CD4-positive, CD25-positive, alpha-beta regulatory T cell (primary cell): ENCODE data around the gene BACH2. TPM values are rescaled to one million over a fixed set of nuclear protein-coding genes. Genes with fewer than 3 reads are reported as not detected.

ENCODE experiments used
- ATAC-seq, 2 donors: fragments of 150-1000 bp; cut with Tn5 transposase; one replicate each; pipeline ENCODE4 v1.10.0; 2021; ENCODE audit warnings: low read depth in 2 of 2, moderate number of reproducible peaks in 2 of 2, moderate library complexity in 1 of 2
- DNase-seq, 3 donors: peaks; one replicate each; pipeline versions ENCODE4 v3.0.0 to v3.0.0-alpha.2; 2012 to 2022; ENCODE audit warnings: mixed read lengths in 1 of 3
- H3K27ac ChIP-seq: one replicate; pipeline ENCODE4 v1.7.0; 2013; ENCODE audit warnings: mild to moderate bottlenecking, low read length; ENCODE audit not compliant: insufficient read depth, poor library complexity, severe bottlenecking
- H3K27me3 ChIP-seq: one replicate; pipeline ENCODE4 v1.7.0; 2013; ENCODE audit warnings: low read length; ENCODE audit not compliant: control insufficient read depth, insufficient read depth
- H3K36me3 ChIP-seq: one replicate; pipeline ENCODE4 v1.7.0; 2013; ENCODE audit warnings: mild to moderate bottlenecking, low read length, moderate library complexity; ENCODE audit not compliant: control insufficient read depth, insufficient read depth
- H3K4me1 ChIP-seq: 2 replicates; pipeline ENCODE4 v1.7.0; 2013; ENCODE audit warnings: mild to moderate bottlenecking, low read length; ENCODE audit not compliant: insufficient read depth, control insufficient read depth, poor library complexity, severe bottlenecking
- H3K4me3 ChIP-seq: one replicate; pipeline ENCODE4 v1.7.0; 2013; ENCODE audit warnings: low read depth, mild to moderate bottlenecking, low read length, moderate library complexity
- H3K9me3 ChIP-seq, 2 experiments: 1 replicate in 1 of 2; 2 replicates in 1 of 2; pipeline ENCODE4 v1.7.0; 2013; ENCODE audit warnings: low read length in 2 of 2, mild to moderate bottlenecking in 1 of 2, moderate library complexity in 1 of 2; ENCODE audit not compliant: control insufficient read depth in 2 of 2
- H3K27ac Mint-ChIP-seq, 3 donors: one replicate each; pipeline ENCODE4 v1.8.0; 2020 to 2022; ENCODE audit warnings: mild to moderate bottlenecking in 3 of 3, mixed read lengths in 3 of 3, moderate library complexity in 2 of 3
- H3K27me3 Mint-ChIP-seq: one replicate; pipeline ENCODE4 v1.8.0; 2022; ENCODE audit warnings: mild to moderate bottlenecking, mixed read lengths
- H3K36me3 Mint-ChIP-seq: one replicate; pipeline ENCODE4 v1.8.0; 2020; ENCODE audit warnings: mixed read lengths
- H3K4me1 Mint-ChIP-seq, 4 donors: one replicate each; pipeline ENCODE4 v1.8.0; 2020 to 2022; ENCODE audit warnings: mixed read lengths in 4 of 4, mild to moderate bottlenecking in 1 of 4
- H3K4me3 Mint-ChIP-seq, 4 donors: one replicate each; pipeline ENCODE4 v1.8.0; 2020 to 2022; ENCODE audit warnings: mild to moderate bottlenecking in 4 of 4, mixed read lengths in 4 of 4, moderate library complexity in 3 of 4
- H3K9me3 Mint-ChIP-seq, 7 donors: one replicate each; pipeline ENCODE4 v1.8.0; 2020 to 2022; ENCODE audit warnings: mixed read lengths in 7 of 7, mild to moderate bottlenecking in 3 of 7, moderate library complexity in 2 of 7
- polyA plus RNA-seq, 4 donors: library from polyadenylated mRNA; unstranded; fragments of 300-500 nt; fragmentation: Illumina TruSeq; gene quantifications; one replicate each; pipeline ENCODE4 v1.2.3, GENCODE V29; 2021
- total RNA-seq: library from RNA; stranded (reverse); gene quantifications from one replicate; pipeline ENCODE4 v1.2.3, GENCODE V29; 2022

BACH2 gene
- total and polyA plus RNA-seq, 5 donors from 2014 or later: 3.8 to 51.3 (median 7.1) TPM

GRCh38 chr6:90000864-90001731 lies 295.5 kb downstream of the BACH2 start:
- Mint-ChIP-seq H3K4me3 (no peak overlapping the region), H3K9me3 (no peaks in the 10 kb centered on the region), H3K4me1 (peaks cover 0 to 18% (median 10%) of the 10 kb centered on the region in 4 donors), H3K36me3 (peaks cover 17% of the 10 kb centered on the region), H3K27me3 (no peaks in the 10 kb centered on the region), H3K27ac (no peak overlapping the region)
- no peak overlapping the region for H3K27ac ChIP-seq
- no peaks in the 10 kb centered on the region for H3K9me3 ChIP-seq
- no peak for ATAC-seq
- H3K27me3 ChIP-seq: no peaks in the 10 kb centered on the region
- peak in 1 of 3 donors; percentile 48 for DNase-seq
- no peak overlapping the region for H3K4me3 ChIP-seq
- H3K36me3 ChIP-seq: peaks cover under 1% of the 10 kb centered on the region
- no peaks in the 10 kb centered on the region for H3K4me1 ChIP-seq

GRCh38 chr6:89999945-90000825 lies 296.5 kb downstream of the BACH2 start:
- no peak overlapping the region for H3K4me3 Mint-ChIP-seq
- H3K27ac ChIP-seq: no peak overlapping the region
- H3K9me3 Mint-ChIP-seq: no peaks in the 10 kb centered on the region
- H3K36me3 ChIP-seq: no peaks in the 10 kb centered on the region
- no peaks in the 10 kb centered on the region for H3K27me3 Mint-ChIP-seq
- no peaks in the 10 kb centered on the region for H3K27me3 ChIP-seq
- H3K36me3 Mint-ChIP-seq: peaks cover 24% of the 10 kb centered on the region
- no peak overlapping the region for H3K4me3 ChIP-seq
- H3K4me1 ChIP-seq: no peaks in the 10 kb centered on the region
- no peaks in the 10 kb centered on the region for H3K9me3 ChIP-seq
- H3K4me1 Mint-ChIP-seq: peaks cover 0 to 19% (median 13%) of the 10 kb centered on the region in 4 donors
- DNase-seq: peak in 1 of 3 donors; percentile 31
- H3K27ac Mint-ChIP-seq: no peak overlapping the region
- no peak for ATAC-seq

GRCh38 chr6:89999154-89999553 lies 297.5 kb downstream of the BACH2 start:
- Mint-ChIP-seq H3K4me3 (no peak overlapping the region), H3K9me3 (no peaks in the 10 kb centered on the region), H3K4me1 (peaks cover 0 to 23% (median 14%) of the 10 kb centered on the region in 4 donors), H3K27me3 (no peaks in the 10 kb centered on the region), H3K36me3 (peaks cover 20% of the 10 kb centered on the region), H3K27ac (no peak overlapping the region)
- Histone ChIP-seq H3K9me3 (no peaks in the 10 kb centered on the region), H3K4me1 (no peaks in the 10 kb centered on the region), H3K36me3 (no peaks in the 10 kb centered on the region), H3K4me3 (no peak overlapping the region), H3K27ac (no peak overlapping the region), H3K27me3 (no peaks in the 10 kb centered on the region)
- DNase-seq (peak in 1 of 3 donors; percentile 63), ATAC-seq (no peak)

- H3K27me3 Mint-ChIP-seq: no peaks in the 10 kb centered on the region
- peak overlapping the region in 1 of 3 donors; percentile 35 for H3K27ac Mint-ChIP-seq
- DNase-seq: no peak
- no peak overlapping the region for H3K4me3 Mint-ChIP-seq
- no peak for ATAC-seq
- H3K9me3 Mint-ChIP-seq: no peaks in the 10 kb centered on the region
- Histone ChIP-seq H3K9me3 (no peaks in the 10 kb centered on the region), H3K27ac (no peak overlapping the region), H3K36me3 (no peaks in the 10 kb centered on the region), H3K4me1 (no peaks in the 10 kb centered on the region), H3K4me3 (no peak overlapping the region), H3K27me3 (no peaks in the 10 kb centered on the region)
- H3K4me1 Mint-ChIP-seq: peaks cover 0 to 28% (median 16%) of the 10 kb centered on the region in 4 donors
- H3K36me3 Mint-ChIP-seq: peaks cover 20% of the 10 kb centered on the region
Measured at GRCh38 chr6:89997456-89998445, 298.9 kb downstream of the BACH2 start.

- H3K36me3 Mint-ChIP-seq: peaks cover 20% of the 10 kb centered on the region
- no peak overlapping the region for H3K4me3 Mint-ChIP-seq
- H3K27ac Mint-ChIP-seq: no peak overlapping the region
- H3K27me3 ChIP-seq: no peaks in the 10 kb centered on the region
- no peak overlapping the region for H3K4me3 ChIP-seq
- no peak for DNase-seq
- H3K36me3 ChIP-seq: no peaks in the 10 kb centered on the region
- no peak overlapping the region for H3K27ac ChIP-seq
- ATAC-seq: no peak
- no peaks in the 10 kb centered on the region for H3K4me1 ChIP-seq
- H3K4me1 Mint-ChIP-seq: peaks cover 0 to 39% (median 21%) of the 10 kb centered on the region in 4 donors
- no peaks in the 10 kb centered on the region for H3K9me3 Mint-ChIP-seq
- no peaks in the 10 kb centered on the region for H3K9me3 ChIP-seq
- H3K27me3 Mint-ChIP-seq: peaks cover 4% of the 10 kb centered on the region
Measured at GRCh38 chr6:89993411-89993810, 303.2 kb downstream of the BACH2 start.

GRCh38 chr6:89992818-89993217 lies 303.8 kb downstream of the BACH2 start:
- H3K27me3 Mint-ChIP-seq: peaks cover 6% of the 10 kb centered on the region

DNA sequence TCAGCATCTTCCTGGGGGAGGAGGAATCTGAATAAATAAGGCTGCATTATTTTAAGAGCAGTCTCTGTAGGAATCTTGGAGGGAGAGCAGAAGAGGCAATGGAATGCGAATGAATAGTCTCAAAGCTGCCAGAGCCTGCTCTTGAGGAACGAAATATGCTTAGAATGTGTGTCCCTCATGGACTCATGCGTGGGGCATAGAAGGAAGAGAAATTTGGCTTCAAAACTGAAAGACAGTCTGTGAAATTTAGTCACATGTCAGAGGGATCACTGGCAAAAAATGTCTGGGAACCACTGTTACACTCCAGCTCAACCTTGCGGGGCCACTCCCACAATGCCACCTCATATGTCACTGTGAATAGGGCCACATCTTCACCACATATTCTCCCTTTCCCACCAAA lies 306.9 kb downstream of the BACH2 start:
- H3K27ac ChIP-seq: no peak overlapping the region
- DNase-seq (no peak), ATAC-seq (no peak)
- H3K4me1 ChIP-seq: no peaks in the 10 kb centered on the region
- no peaks in the 10 kb centered on the region for H3K36me3 ChIP-seq
- Mint-ChIP-seq H3K4me3 (no peak overlapping the region), H3K4me1 (peaks cover 0 to 48% (median 15%) of the 10 kb centered on the region in 4 donors), H3K9me3 (no peaks in the 10 kb centered on the region), H3K36me3 (peaks cover 8% of the 10 kb centered on the region), H3K27ac (no peak overlapping the region), H3K27me3 (peaks cover 6% of the 10 kb centered on the region)
- no peaks in the 10 kb centered on the region for H3K27me3 ChIP-seq
- no peaks in the 10 kb centered on the region for H3K9me3 ChIP-seq
- no peak overlapping the region for H3K4me3 ChIP-seq

More at GRCh38 chr6:89992818-89993217, 303.8 kb downstream of the BACH2 start:
- no peaks in the 10 kb centered on the region for H3K9me3 Mint-ChIP-seq
- peaks cover 0 to 39% (median 25%) of the 10 kb centered on the region in 4 donors for H3K4me1 Mint-ChIP-seq
- Histone ChIP-seq H3K27ac (no peak overlapping the region), H3K36me3 (no peaks in the 10 kb centered on the region), H3K4me1 (no peaks in the 10 kb centered on the region), H3K9me3 (no peaks in the 10 kb centered on the region), H3K27me3 (no peaks in the 10 kb centered on the region), H3K4me3 (no peak overlapping the region)
- ATAC-seq: no peak
- no peak overlapping the region for H3K27ac Mint-ChIP-seq
- no peak for DNase-seq
- H3K36me3 Mint-ChIP-seq: peaks cover 23% of the 10 kb centered on the region
- H3K4me3 Mint-ChIP-seq: no peak overlapping the region
